ENCODE measurements around the gene KCNG1. TPM values are rescaled to one million over a fixed set of nuclear protein-coding genes. Genes with fewer than 3 reads are reported as not detected.
A peak's percentile ranks its signal among the peaks of the same experiment; 100 is the strongest.

KCNG1 gene
- total and polyA plus RNA-seq, 5 donors from 2014 or later = 0.24 to 0.27 TPM; not detected in 3

GRCh38 chr20:51001430-51002265 is 21.3 kb downstream of the KCNG1 start:
- Histone ChIP-seq H3K4me3 (ENCODE audit: low read depth, low read length) (no peak overlapping the region), H3K9me3 (ENCODE audit: control insufficient read depth in 2 of 2, low read length in 2 of 2) (no peaks in the 10 kb centered on the region), H3K27ac (ENCODE audit: insufficient read depth, low read length, poor library complexity, severe bottlenecking) (no peak overlapping the region), H3K4me1 (ENCODE audit: control insufficient read depth, insufficient read depth, low read length, poor library complexity, severe bottlenecking) (no peaks in the 10 kb centered on the region), H3K27me3 (ENCODE audit: control insufficient read depth, insufficient read depth, low read length) (no peaks in the 10 kb centered on the region), H3K36me3 (ENCODE audit: control insufficient read depth, insufficient read depth, low read length) (no peaks in the 10 kb centered on the region)
- peak overlapping the region in 1 of 3 donors; percentile 65 for H3K27ac Mint-ChIP-seq
- H3K9me3 Mint-ChIP-seq = no peaks in the 10 kb centered on the region
- H3K4me3 Mint-ChIP-seq = no peak overlapping the region
- ATAC-seq (ENCODE audit: low read depth in 2 of 2) (no peak), DNase-seq (no peak)
- H3K4me1 Mint-ChIP-seq = no peaks in the 10 kb centered on the region
- H3K36me3 Mint-ChIP-seq = no peaks in the 10 kb centered on the region
- H3K27me3 Mint-ChIP-seq = peaks cover 32% of the 10 kb centered on the region

DNA sequence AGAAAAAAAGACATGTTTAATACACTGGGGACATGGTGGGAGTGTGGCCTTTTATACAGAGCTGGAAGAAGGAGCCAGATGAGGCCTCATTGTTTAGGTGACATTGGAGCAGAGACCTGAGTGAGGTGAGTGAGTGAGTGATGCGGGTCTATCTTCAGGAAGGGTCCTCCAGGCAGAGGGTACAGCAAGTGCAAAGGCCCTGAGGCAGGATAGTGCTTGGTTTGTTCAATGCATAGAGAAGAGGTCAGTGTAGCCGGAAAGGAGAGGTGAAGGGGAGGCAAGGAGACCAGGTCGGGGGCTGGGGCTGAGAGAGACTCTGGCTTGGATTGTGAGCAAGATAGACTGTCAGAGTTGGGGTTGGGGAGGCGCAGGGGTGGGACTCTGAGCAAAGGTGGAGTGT is 23.6 kb downstream of the KCNG1 start:
- H3K27me3 ChIP-seq (ENCODE audit: control insufficient read depth, insufficient read depth, low read length) = no peaks in the 10 kb centered on the region

GRCh38 chr20:50996901-50997865 is 25.7 kb downstream of the KCNG1 start:
- Mint-ChIP-seq H3K9me3 (peaks cover 0 to 2% (median 0%) of the 10 kb centered on the region in 7 donors), H3K27me3 (peaks cover 25% of the 10 kb centered on the region), H3K4me3 (no peak overlapping the region), H3K36me3 (no peaks in the 10 kb centered on the region), H3K27ac (no peak overlapping the region), H3K4me1 (peaks cover 0 to 5% (median 0%) of the 10 kb centered on the region in 4 donors)
- ATAC-seq (ENCODE audit: low read depth in 2 of 2) = no peak
- H3K9me3 ChIP-seq (ENCODE audit: control insufficient read depth in 2 of 2, low read length in 2 of 2) = no peaks in the 10 kb centered on the region
- H3K36me3 ChIP-seq (ENCODE audit: control insufficient read depth, insufficient read depth, low read length) = no peaks in the 10 kb centered on the region
- H3K4me1 ChIP-seq (ENCODE audit: control insufficient read depth, insufficient read depth, low read length, poor library complexity, severe bottlenecking) = no peaks in the 10 kb centered on the region
- no peak overlapping the region for H3K27ac ChIP-seq (ENCODE audit: insufficient read depth, low read length, poor library complexity, severe bottlenecking)
- DNase-seq = no peak
- no peaks in the 10 kb centered on the region for H3K27me3 ChIP-seq (ENCODE audit: control insufficient read depth, insufficient read depth, low read length)
- no peak overlapping the region for H3K4me3 ChIP-seq (ENCODE audit: low read depth, low read length)

More for the DNA sequence above, 23.6 kb downstream of the KCNG1 start:
- Histone ChIP-seq H3K36me3 (ENCODE audit: control insufficient read depth, insufficient read depth, low read length) (no peaks in the 10 kb centered on the region), H3K27ac (ENCODE audit: insufficient read depth, low read length, poor library complexity, severe bottlenecking) (no peak overlapping the region), H3K4me1 (ENCODE audit: control insufficient read depth, insufficient read depth, low read length, poor library complexity, severe bottlenecking) (no peaks in the 10 kb centered on the region), H3K4me3 (ENCODE audit: low read depth, low read length) (no peak overlapping the region), H3K9me3 (ENCODE audit: control insufficient read depth in 2 of 2, low read length in 2 of 2) (no peaks in the 10 kb centered on the region)
- Mint-ChIP-seq H3K27me3 (peaks cover 29% of the 10 kb centered on the region), H3K4me1 (no peaks in the 10 kb centered on the region), H3K4me3 (no peak overlapping the region), H3K36me3 (no peaks in the 10 kb centered on the region), H3K27ac (no peak overlapping the region), H3K9me3 (peaks cover 0 to 2% (median 0%) of the 10 kb centered on the region in 7 donors)
- ATAC-seq (ENCODE audit: low read depth in 2 of 2) (no peak), DNase-seq (no peak)

GRCh38 chr20:50995506-50995905 is 27.4 kb downstream of the KCNG1 start:
- no peaks in the 10 kb centered on the region for H3K36me3 Mint-ChIP-seq
- no peak for ATAC-seq (ENCODE audit: low read depth in 2 of 2)

GRCh38 chr20:50993876-50994275 is 29.0 kb downstream of the KCNG1 start:
- H3K27ac Mint-ChIP-seq = no peak overlapping the region
- ATAC-seq (ENCODE audit: low read depth in 2 of 2) (no peak), DNase-seq (no peak)
- peaks cover 0 to 5% (median 0%) of the 10 kb centered on the region in 4 donors for H3K4me1 Mint-ChIP-seq
- peaks cover 11% of the 10 kb centered on the region for H3K27me3 Mint-ChIP-seq
- no peaks in the 10 kb centered on the region for H3K9me3 ChIP-seq (ENCODE audit: control insufficient read depth in 2 of 2, low read length in 2 of 2)
- H3K4me1 ChIP-seq (ENCODE audit: control insufficient read depth, insufficient read depth, low read length, poor library complexity, severe bottlenecking) = no peaks in the 10 kb centered on the region
- peaks cover 0 to 2% (median 0%) of the 10 kb centered on the region in 7 donors for H3K9me3 Mint-ChIP-seq
- no peaks in the 10 kb centered on the region for H3K27me3 ChIP-seq (ENCODE audit: control insufficient read depth, insufficient read depth, low read length)
- H3K36me3 Mint-ChIP-seq = no peaks in the 10 kb centered on the region
- H3K36me3 ChIP-seq (ENCODE audit: control insufficient read depth, insufficient read depth, low read length) = no peaks in the 10 kb centered on the region
- H3K4me3 ChIP-seq (ENCODE audit: low read depth, low read length) = no peak overlapping the region
- H3K4me3 Mint-ChIP-seq = no peak overlapping the region
- no peak overlapping the region for H3K27ac ChIP-seq (ENCODE audit: insufficient read depth, low read length, poor library complexity, severe bottlenecking)

More at GRCh38 chr20:50995506-50995905, 27.4 kb downstream of the KCNG1 start:
- no peak for DNase-seq
- Histone ChIP-seq H3K36me3 (ENCODE audit: control insufficient read depth, insufficient read depth, low read length) (no peaks in the 10 kb centered on the region), H3K9me3 (ENCODE audit: control insufficient read depth in 2 of 2, low read length in 2 of 2) (no peaks in the 10 kb centered on the region), H3K27ac (ENCODE audit: insufficient read depth, low read length, poor library complexity, severe bottlenecking) (no peak overlapping the region), H3K27me3 (ENCODE audit: control insufficient read depth, insufficient read depth, low read length) (no peaks in the 10 kb centered on the region), H3K4me3 (ENCODE audit: low read depth, low read length) (no peak overlapping the region), H3K4me1 (ENCODE audit: control insufficient read depth, insufficient read depth, low read length, poor library complexity, severe bottlenecking) (no peaks in the 10 kb centered on the region)
- Mint-ChIP-seq H3K27me3 (peaks cover 19% of the 10 kb centered on the region), H3K4me3 (no peak overlapping the region), H3K9me3 (peaks cover 0 to 2% (median 0%) of the 10 kb centered on the region in 7 donors), H3K27ac (no peak overlapping the region), H3K4me1 (peaks cover 0 to 5% (median 0%) of the 10 kb centered on the region in 4 donors)

- Mint-ChIP-seq H3K9me3 (peaks cover 0 to 2% (median 0%) of the 10 kb centered on the region in 7 donors), H3K4me3 (no peak overlapping the region), H3K36me3 (no peaks in the 10 kb centered on the region), H3K27me3 (peaks cover 13% of the 10 kb centered on the region), H3K27ac (no peak overlapping the region), H3K4me1 (peaks cover 0 to 5% (median 0%) of the 10 kb centered on the region in 4 donors)
- Histone ChIP-seq H3K27me3 (ENCODE audit: control insufficient read depth, insufficient read depth, low read length) (no peaks in the 10 kb centered on the region), H3K4me1 (ENCODE audit: control insufficient read depth, insufficient read depth, low read length, poor library complexity, severe bottlenecking) (no peaks in the 10 kb centered on the region), H3K4me3 (ENCODE audit: low read depth, low read length) (no peak overlapping the region), H3K27ac (ENCODE audit: insufficient read depth, low read length, poor library complexity, severe bottlenecking) (no peak overlapping the region), H3K9me3 (ENCODE audit: control insufficient read depth in 2 of 2, low read length in 2 of 2) (no peaks in the 10 kb centered on the region), H3K36me3 (ENCODE audit: control insufficient read depth, insufficient read depth, low read length) (no peaks in the 10 kb centered on the region)
- ATAC-seq (ENCODE audit: low read depth in 2 of 2) (peak; percentile 55 to 62), DNase-seq (peak in 2 of 3 donors; percentile 30 to 66)
Measured at GRCh38 chr20:50992733-50993457, 30.0 kb downstream of the KCNG1 start.

- Histone ChIP-seq H3K27ac (ENCODE audit: insufficient read depth, low read length, poor library complexity, severe bottlenecking) (no peak overlapping the region), H3K36me3 (ENCODE audit: control insufficient read depth, insufficient read depth, low read length) (no peaks in the 10 kb centered on the region), H3K4me1 (ENCODE audit: control insufficient read depth, insufficient read depth, low read length, poor library complexity, severe bottlenecking) (no peaks in the 10 kb centered on the region), H3K27me3 (ENCODE audit: control insufficient read depth, insufficient read depth, low read length) (peaks cover 2% of the 10 kb centered on the region), H3K4me3 (ENCODE audit: low read depth, low read length) (no peak overlapping the region), H3K9me3 (ENCODE audit: control insufficient read depth in 2 of 2, low read length in 2 of 2) (no peaks in the 10 kb centered on the region)
- peaks cover 19% of the 10 kb centered on the region for H3K27me3 Mint-ChIP-seq
- no peaks in the 10 kb centered on the region for H3K36me3 Mint-ChIP-seq
- H3K9me3 Mint-ChIP-seq = peaks cover 0 to 2% (median 0%) of the 10 kb centered on the region in 7 donors
- DNase-seq (no peak), ATAC-seq (ENCODE audit: low read depth in 2 of 2) (no peak)
- no peak overlapping the region for H3K27ac Mint-ChIP-seq
- H3K4me1 Mint-ChIP-seq = peaks cover 0 to 8% (median 2%) of the 10 kb centered on the region in 4 donors
- H3K4me3 Mint-ChIP-seq = no peak overlapping the region
Measured at GRCh38 chr20:50992336-50992732, 30.6 kb downstream of the KCNG1 start.
